Kidney tubule cell (primary cell): ENCODE results near the gene C10orf90.

Experiments
- DNase-seq: peaks from one replicate; pipeline ENCODE4 v3.0.0-alpha.2; 2018; ENCODE audit warnings: low spot score

Gene C10orf90

DNA sequence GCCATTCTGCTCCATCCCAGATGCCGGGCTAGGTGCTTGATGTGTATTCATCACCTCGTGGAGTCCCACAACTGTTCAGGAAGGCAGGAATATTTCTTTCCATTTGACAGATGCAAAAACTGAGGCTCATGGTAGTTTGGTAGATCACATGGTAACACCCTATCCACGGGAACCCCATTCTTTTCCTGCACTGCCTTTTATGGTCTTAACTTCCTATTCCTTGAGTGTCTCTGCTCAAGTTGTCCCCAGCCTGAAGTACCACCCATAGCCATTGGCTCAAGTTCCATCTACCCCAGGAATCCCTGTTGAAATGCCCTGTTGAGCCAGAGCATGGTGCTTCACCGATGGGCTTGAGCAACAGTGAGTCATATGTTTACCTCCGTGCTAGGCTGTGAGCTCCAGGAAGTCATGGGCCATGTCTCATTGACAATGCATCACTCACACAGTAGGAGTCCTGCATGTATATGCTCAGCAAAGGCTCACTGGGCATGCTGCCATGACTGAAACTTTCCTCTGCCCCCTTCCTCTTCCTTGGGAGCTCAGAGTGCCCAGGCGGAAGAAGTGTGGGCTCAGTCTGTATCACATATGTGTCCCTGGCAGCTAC, 210.5 kb downstream of the C10orf90 start:
- peak; percentile 99 for DNase-seq

DNA sequence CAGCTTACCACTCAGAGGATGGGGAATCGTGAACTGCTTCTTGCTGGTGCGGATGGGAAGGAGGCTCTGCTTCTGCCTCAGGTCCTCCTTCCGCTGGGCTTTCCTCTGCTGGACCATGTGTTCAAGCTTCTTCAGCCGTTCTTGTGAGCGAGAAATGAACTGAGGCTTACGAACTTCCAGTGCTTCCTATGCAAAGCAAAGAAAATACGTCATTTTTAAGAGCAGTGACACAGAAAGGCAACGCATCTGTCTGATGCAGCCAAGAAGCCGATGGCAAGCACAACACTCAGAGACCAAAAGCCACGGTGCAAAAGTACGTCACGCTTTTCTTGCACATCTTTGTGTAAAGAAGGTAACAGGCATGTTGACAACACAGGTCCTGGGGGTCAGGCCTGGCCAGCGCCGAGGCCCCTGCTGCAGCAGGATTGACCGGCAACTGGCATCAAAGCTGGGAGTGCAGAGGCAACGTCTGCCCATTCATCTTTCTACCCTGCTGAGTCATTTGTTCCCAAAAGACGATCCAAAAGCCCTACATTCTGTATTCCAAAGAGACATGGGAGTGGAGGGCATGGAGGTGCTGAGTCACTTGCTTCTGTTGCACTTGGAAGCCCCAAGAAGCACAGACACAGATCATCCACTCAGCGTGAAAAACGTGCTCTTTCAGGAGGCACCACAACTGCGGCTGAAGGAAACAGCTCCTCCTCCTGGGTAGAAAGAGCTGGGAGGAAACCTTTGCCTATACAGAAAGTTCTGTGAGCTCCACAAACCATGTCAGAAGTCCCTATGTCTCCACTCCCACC, 211.3 kb downstream of the C10orf90 start:
- peak; percentile 33 for DNase-seq

DNA sequence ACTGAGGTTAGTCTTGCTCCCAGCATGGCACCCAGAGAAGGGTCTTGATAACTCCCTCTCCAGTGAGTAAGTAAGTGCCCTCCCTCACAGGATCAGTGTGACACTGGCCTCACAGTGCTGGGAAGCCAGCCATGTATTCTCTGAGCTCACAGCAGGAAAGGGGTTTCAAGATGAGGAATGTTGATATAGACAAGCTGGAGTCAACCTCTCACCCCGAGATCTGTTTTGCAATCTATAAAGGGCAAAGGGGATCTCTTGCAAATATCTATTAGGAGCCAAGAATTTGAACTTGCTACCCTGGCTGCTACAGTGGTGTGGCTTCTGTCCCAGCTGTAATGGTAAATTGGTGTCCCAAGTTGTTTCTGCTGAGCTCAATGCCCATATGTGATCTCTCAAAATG, 212.0 kb downstream of the C10orf90 start:
- peak; percentile 6 for DNase-seq

DNA sequence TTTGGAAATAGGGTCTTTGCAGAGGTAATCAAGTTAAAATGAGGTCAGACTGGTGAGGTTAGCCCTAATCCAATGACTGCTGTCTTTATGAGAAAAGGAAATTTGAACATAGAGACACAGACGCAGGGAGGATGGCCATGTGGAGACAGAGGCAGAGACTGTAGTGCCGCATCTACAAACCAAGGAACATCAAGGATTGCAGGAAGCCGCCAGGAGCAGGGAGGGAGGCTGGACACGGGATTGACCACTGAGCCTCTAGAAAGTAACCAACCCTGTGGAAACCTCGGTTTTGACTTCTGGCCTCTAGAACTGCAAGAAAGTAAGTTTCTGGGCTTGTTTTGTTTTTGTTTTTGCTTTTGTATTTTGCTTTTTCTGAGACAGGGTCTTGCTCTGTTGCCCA, 213.9 kb downstream of the C10orf90 start:
- DNase-seq: no peak

DNA sequence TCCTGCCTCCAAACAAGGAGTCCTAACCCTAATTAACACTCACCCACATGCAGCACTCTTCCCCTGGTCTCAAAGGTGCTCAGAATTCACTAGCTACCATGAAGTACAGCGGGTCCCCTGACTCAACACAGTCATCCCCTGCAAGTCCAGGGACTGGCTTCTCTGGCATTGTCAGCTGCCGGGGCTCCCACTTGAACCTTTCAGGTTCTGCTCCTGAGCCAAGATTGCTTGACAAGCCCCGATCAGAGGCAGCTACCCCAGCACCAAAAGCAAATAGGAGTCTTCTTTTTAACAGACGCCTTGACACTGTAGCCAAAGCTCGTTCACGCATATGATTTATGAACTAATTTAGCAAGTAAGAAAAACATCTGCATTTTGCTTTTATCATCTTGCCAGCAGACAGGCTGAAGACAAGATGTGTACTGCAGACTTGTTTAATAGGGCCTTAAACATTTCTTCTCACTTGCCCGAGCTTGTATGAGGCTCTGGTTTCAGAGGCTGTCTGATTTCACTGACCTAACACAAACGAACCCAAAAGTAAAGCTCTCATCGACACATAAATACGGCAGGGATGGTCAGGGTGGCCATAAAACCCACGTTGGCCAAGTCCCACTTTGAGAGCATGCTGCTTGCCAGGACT, 214.6 kb downstream of the C10orf90 start:
- DNase-seq: no peak

DNA sequence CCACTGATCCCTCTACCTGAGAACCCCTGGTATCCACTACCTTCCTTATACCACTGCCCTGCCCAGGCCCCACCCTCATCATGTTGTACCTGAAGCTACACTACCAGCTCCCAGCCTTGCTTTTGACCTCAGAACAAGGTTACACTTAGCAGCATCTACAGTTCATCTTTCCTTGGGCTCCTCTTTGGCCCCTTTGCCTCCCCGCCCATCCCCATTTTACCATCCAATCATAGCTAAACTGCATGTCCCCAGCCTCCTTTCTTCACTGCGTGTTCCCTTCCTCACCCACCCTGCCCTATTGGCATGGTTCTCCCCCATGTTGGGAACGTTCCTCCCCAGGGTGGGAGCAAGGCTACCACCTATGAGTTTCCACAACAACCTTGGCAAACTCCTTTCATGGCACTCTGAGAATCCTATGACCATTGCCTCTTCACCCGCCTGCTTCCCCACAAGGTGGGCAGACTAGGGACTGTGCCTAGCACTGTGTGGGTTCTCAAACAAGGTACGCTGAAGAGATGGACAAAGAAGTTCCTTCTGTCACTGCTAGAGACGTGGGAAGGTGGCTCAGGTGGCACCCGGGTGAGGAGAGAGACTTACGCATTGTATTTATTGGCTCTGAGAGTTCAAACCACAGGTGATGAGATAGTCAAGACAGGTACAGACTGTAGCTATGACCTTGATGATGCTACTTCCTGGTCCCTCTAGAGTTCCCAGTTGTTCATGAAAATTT, 215.3 kb downstream of the C10orf90 start:
- no peak for DNase-seq

DNA sequence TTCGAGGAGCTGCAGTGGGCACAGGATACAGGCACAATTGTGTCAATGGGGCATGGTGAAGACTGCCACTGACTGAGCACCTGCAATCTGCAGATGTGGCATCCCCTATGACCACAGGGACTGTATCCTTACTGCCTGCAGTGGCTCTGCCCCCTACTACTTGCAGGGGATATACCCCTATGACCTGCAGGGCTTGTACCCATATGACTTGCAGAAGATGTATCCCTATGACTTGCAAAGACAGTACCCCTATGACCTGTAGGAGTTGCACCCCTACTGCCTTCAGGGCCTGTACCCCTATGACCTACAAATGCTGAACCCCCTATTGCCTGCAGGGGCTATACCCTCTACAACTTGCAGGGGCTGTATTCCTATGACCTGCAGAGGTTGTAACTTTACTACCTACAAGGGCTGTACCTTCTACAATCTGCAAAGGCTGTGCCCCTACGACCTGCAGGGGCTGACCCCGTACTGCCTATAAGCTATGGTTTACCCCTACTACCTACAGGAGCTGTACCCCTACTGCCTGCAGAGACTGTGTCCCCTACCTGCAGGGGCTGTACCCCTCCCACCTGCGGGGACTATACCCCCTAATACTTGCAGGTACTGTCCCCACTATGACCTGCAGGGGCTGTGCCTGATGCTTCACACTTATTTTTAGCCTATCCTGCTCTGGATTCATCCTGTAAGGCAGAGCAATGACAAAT, 216.3 kb downstream of the C10orf90 start:
- DNase-seq: no peak

DNA sequence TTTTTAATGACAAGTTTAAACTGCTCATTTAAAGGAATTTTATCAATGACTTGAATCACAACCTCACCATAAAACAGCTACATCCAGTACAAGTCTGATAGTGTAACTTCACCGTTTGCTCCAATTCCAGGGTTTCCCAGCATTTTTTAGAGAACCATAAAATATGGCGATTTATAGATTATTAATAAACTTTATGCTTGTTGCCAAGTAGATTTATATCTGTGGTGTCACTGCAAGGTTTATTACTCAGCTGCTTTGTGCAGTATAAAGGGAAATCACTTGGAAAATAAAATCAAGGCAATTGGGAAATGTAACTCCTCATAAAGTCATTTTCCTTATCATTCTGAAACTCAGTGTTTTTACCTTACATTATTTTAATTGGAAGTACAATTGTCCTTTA, 218.2 kb downstream of the C10orf90 start:
- DNase-seq: no peak

DNA sequence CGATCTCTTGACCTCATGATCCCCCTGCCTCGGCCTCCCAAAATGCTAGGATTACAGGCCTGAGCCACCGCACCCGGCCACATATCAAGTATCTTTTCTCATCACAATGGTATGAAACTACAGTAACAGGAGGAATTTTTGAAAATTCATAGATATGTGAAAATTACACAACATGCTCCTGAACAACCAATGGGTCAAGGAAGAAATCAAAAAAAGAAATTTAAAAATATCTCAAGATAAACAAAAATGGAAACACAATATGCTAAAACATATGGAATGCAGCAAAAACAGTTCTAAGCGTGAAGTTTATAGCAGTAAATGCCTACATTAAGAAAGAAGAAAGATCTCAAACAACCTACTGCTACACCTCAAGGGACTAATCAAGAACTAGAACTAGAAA, 222.4 kb downstream of the C10orf90 start:
- no peak for DNase-seq

DNA sequence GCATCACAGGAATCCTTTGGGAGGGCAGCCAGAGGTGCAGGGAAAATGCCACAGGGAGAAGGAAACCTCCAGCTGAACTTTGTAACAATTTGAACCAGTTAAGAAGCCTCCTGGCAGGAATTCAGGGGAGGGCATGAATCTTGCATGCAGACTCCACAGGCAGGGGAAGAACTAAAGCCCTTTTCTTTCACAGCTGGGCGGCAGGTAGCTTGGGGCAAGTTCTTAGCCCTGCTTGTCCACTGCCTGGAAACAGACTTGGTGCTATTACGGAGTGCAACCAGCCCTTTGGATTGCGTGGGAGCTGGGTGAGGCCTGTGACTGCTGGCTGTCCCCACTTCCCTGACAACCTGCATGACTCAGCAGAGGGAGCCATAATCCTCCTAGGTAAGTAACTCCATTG, 230.6 kb downstream of the C10orf90 start:
- no peak for DNase-seq

DNA sequence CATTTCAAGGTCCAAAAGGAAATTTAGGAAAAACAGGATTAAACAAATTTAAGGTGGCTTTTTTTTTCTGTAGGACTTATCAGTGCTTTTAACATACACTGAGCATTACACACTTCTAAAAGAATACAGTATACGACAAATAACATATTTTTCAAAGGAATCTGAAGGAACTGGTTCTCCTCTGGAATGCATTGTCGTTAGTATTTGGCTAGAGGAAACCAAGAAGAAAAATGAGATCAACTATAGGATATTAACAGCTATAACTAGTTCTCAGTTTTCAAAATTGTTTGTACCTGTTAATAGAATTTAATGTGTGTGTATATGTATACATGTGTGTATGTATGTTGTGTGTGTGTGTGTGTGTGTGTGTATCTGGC, 232.1 kb downstream of the C10orf90 start:
- DNase-seq: no peak

DNA sequence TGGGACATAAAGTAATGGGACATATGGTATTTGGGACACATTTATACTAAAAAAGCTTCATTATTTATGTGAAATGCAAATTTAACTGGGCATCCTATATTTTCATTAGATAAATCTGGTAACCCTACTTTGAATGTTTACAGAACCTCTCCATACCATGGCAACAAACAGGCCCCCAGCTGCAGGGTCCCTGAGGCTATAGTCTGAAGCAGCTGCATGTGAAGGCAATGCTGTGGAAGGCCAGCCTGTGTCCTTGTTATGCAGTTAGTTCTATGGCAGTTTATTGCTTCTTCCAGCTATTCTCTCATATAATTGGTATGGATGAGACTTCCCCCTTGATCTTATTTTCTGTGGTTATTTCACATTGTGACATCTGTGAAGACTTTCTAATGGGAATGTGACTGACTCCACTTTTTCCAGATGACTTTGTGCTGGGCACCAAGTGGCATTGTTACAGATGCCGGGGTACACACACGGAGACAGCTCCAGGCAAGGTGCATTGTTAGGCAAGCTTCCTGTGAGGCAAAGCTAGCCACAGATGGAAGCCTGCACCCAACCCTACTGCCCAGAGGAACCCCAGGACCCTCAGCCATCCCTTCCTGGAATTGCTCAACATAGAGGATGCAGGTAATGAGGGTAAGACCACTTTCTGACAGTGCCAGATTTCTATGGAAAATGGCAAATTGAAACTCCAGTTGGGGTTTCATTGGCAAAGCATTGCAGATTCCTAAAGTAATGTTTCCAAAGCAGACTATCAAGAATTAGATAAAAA, 232.7 kb downstream of the C10orf90 start:
- DNase-seq: no peak

DNA sequence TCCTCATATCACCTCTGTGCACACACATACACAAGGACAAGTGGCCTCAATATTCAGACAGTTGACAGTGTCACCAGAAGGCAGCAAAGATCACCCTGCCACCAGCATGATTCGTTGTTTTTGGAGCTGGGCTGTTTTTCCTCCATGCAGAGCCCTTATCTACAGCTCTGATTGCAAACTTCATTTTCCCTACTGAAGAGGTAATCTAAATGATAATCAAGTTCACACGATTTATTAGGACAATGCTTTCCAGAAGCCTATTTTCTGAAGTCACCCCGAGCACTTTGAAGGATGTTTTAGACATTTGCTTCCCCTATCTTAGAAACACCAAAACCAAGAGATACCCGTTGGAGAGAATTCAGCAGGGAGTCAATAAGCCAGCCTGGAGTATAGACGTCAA, 236.3 kb downstream of the C10orf90 start:
- no peak for DNase-seq

DNA sequence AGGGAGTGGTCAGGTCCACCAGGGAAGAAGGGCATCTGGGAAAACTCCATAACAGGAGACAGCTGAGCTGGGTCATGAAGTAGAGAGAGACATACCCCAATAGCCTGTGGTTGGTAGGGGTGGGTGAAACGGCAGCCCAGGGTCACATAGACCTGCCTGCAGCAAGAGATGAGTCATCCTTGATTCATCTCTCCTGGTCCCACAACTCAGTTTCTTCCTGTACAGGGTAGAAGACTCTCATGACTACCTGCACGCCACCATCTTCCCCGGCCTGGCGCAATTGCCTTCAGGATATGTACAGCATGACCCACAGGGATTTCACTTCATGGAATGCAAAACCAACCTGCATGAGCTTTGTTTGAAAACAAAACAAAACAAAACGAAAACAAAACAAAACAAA, 237.1 kb downstream of the C10orf90 start:
- peak; percentile 67 for DNase-seq

DNA sequence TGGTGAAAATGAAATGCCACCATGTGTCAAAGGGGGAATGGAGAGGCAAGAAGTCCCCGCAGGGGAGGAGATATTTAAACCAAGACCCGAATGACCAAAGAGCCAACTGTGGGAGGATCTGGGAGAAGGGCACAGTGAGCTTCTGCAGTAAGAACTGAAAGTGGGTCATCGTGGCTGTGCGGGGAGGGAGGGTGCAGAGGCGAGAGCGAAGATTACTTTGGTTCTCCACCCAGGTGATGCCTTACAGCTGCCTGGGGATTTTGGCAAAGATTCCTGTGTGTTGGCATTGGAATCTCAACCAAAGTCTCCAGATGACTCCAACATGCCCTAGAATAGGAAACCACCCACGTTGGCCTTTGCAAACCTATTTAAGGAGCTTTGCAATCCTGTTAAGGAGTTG, 238.0 kb downstream of the C10orf90 start:
- no peak for DNase-seq

DNA sequence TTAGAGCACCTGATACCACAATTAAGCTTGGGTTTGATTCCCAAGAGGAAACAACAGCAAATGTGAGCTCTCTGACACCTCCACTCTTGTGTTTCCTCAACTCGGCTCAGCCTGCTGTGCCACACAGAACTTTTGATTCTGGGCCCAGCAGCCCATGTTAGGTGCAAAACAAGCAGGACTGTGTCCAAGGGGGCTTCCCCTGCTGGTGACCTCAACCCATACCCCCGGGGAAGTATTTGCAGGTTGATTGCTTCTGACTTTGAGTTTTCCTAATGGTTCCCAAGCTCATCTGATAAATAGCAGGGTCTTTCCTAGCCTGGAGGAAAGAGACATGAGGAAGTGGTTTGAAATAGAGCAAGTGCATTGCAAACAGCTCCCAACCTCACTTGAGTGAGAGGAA, 238.7 kb downstream of the C10orf90 start:
- DNase-seq: no peak

DNA sequence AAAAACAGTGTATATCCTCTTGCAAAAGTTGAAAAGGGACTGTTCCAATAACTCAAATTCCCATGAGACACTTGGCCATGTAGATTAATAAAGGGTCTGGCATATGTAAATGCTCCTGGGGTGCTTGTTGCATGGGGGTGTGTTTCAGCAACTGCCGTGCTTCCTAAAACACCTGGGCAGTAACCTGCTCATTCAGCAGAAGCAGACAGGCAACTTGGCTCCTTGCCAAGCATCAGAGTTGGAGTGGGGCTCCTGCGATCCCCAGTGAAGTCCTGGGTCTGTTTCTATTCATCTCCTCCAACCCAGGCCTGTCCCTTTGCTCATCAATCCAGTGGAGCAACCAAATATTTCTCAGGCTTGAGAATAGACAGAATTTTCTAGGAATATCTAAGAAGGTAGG, 240.0 kb downstream of the C10orf90 start:
- DNase-seq: no peak

DNA sequence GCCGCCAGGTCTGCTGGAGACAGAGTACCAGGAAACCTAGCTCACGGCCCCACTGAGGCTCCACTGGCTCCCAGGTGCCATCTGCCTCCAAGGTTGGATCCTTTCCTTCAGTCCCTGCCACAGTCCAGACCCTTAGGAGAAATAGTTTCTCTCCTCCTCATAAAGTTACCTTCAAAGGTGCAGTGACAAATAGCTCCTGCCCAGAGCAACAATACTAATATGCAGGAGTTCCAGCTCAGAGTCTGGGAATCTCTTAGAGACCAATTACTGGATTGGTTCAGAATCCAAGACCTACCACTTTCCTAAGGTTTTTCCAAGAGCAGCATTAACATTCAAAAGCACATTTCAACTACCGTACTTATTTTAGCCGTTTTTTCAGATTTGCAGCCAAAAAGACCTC, 241.2 kb downstream of the C10orf90 start:
- no peak for DNase-seq

DNA sequence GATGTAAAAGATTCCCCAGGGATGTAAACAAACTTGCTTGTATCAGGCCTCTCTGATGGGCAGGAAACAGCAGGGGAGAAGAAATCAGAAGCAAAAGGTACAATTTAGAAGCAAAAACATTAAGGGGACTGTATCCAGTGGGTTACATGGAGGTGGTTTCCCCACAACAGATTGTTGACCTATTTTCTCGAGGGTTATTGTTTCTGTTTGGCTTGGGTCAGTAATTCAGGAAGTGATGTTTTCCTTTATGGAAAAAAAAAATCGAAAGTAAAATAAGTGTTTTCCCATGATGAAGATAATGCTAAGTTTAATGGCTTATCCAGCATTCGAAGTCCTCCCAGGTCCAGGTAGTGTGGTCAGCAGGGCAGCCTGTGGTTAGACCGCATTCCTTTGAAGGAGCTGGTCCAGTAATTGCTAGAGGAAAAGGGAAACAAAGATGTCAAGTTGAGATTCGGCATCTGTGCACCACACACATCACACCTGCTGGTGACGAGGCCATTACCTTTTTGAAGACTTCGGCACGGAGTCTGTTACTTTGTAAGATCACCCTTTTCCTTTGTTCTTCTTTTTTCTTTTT, 244.9 kb downstream of the C10orf90 start:
- peak; percentile 56 for DNase-seq

DNA sequence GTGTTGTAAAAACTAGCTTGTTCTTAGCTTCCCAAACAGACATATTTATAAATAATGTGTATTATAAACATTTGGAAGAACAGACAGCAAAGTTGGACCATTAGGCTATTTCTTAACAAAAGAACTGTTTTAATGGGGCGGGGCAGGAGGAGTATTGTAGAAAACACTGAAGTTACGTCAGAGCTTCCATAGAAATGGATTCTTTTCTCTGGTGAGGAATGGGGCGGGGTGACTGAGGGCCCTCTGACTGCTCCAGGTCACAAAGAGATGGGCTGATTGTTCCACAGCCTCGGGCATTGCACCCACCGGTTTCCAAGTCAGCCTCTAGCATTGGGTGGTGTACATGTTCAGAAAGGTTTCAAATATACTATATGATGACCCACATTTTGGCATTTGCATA, 245.5 kb downstream of the C10orf90 start:
- DNase-seq: no peak
